SKM-1 treated with dmso at 0.1 percent for 144 hours (cell line): Measurements from ENCODE around the gene CLIC4.
"Not testable (repeated sequence)": the region's sequence is repeated elsewhere in the genome, so short reads cannot be mapped to it uniquely, and the experiment has no call there.

Experiments
- DNase-seq: peaks from one replicate; lab custom pipeline; 2025; ENCODE audit not compliant: unreplicated experiment; lab: John Stamatoyannopoulos, UW

The CLIC4 gene

DNA sequence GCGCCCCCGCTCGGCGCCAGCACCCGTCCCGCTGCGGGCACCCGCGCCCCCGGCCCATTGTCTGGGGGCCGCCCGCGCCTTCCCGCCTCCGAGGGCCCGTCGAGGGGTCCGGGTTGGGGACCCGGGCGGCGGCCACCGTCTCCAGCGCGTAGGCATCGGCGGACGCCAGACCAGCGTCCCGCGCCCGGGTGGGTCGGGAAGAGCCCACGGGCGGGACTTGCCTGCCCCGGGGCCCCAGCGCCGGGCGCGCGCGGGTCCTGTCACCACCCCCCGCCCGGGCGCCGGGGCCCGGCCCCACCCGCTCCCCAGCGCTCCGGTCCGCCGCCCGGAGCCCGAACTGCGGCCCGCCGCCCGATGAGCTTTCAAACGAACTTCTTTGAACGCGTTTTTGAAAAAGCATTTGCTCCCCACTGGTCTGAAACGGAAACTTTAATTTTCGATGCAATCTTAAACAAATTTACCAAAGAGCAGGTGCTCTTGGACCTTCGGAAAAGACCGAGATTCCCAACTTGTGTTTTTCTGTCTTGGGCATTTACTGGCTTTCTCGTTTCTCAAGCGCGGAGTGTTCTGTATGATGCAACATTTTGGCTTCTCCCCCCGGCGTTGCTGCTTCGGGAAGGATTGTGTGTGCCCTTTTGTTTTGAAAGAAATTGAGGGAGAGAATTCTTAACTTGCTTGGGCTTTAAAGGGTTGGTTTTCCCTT is 615 bp downstream of the CLIC4 start:
- peak; percentile 49 for DNase-seq

DNA sequence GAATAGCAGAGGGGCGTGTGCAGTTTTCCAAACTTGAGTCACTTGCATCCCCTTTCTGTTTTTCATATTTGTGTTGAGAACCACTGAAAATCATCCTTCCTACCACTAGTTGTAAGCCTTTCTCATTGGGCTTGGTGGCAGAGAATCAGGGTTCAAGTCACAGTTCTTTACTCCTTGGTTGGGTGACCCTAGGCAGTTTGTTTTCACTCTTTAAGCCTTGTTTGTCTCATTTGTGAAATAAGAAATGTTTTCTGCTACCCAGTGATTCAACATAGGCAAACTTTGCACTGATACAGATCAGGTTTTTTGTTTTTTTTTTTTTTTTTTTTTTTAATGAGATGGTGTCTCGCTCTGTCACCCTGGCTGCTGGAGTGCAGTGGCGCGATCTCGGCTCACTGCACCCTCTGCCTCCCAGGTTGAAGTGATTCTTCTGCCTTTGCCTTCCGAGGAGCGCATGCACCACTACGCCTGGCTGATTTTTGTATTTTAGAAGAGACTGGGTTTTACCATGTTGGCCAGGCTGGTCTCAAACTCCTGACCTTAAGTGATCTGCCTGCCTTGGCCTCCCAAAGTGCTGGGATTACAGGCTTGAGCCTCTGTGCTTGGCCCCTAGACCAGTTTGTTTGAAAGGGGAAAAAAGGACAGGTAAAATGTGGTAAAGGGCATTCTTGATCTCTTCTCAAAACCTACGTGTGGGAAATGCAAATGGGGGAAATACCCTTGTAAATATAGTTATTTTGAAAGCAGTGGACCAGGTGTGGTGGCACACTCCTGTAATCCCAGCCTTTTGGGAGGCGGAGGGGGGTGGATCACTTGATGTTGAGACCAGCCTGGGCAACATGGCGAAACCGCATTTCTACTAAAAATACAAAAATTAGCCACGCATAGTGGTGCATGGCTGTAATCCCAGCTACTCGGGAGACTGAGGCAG is 3.2 kb downstream of the CLIC4 start:
- no peak for DNase-seq

DNA sequence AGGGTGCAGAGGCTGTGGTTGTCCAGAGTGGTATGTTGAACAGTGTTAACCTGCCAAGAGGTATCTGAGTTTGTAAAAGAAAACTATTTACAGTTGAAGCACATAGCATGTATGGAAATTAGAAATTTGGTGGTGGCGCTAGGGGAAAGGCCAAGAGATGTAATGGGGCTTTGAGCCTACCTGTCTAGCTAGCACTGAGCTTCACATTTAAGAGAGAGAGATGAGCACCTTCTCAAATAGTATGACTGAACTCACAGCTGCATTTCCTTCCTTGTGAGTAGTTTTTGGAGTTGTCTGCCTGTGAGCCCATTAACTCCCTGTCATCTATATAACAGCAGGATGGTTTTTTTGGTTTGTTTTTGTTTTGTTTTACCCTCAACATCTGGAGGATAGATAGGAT is 4.0 kb downstream of the CLIC4 start:
- DNase-seq, result no peak

DNA sequence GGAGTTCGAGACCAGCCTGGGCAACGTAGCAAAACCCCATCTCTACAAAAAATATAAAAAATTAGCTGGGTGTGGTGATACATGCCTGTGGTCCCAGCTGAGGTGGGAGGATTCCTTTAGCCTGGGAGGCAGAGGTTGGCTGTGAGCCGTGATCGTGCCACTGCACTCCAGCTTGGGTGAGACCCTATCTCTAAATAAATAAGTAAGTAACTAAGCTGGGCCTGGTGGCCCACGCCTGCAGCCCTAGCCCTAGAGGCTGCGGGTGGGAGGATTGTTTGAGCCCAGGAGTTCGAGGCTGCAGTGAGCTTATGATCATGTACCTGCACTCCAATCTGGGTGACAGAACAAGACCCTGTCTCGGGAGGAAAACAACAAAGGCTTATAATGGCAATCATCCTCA is 4.6 kb downstream of the CLIC4 start:
- DNase-seq, result no peak

DNA sequence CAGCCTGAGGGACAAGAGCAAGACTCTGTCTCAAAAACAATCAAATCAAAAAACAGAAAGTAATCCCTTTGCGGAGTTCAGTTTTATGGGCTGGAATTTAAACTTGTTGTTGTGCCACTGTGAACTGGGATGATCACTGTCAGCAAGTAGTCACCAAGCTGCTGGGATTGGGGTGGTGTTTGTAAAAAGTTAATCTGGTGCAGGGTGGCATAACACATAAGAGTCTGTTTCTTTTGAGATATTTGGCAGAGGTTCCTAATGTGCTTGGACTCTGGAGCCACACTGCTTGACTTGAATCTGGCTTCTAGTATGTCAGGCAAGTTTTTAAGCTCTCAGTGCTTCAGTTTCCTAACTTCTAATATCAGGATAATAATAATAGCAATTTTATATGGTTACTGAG is 6.6 kb downstream of the CLIC4 start:
- DNase-seq, result no peak

DNA sequence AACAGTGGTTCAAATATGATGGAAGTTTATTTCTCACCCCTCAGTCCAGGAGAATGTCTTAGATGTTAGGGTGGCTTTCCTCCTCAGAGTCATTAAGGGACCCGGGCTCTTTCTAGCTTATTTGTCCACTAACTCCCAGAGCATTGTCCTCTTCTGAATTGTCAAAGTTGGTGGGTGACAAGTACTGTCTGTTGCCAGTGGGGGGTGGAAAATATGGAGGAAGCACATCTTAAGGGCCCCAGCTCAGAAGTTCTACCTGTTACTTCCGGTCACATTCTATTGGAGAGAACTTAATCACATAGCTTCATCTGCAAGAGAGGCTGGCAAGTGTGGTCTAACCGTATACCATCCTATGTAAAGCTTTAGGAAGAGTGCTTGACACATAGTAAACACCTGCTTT is 7.1 kb downstream of the CLIC4 start:
- DNase-seq, result no peak

DNA sequence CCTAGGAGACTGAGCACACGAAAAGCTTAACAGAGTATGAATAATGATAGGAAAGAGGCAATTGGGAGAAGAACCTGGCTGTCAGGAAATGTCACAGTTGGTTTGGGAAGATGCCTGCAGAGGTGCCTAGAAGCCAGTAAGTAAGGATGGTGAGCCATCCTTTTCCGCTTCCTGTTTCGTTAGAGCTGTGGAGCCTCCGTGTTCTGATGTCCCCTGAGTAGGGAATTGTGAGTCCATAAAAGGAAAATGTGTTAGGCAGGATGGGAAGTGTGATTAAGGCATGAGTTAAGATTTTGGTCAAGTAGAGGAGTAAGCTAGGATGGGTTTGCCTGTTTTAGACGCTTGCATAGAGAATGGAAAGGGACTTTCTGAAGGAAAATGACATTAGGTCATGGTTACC is 9.0 kb downstream of the CLIC4 start:
- DNase-seq, result no peak

DNA sequence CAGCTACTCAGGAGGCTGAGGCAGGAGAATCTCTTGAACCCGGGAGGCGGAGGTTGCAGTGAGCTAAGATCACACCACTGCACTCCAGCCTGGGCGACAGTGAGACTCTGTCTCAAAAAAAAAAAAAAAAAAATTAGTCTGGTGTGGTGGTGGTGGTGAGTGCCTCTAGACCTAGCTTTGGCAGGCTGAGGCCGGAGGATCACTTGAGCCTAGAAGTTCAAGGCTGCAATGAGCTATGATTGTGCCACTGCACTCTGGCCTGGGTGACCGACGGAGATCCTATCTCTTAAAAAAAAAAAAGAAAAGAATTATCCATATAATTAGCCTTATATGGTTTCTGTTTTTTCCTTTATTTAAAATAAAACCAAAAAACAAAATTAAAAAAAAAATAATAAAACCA is 10.1 kb downstream of the CLIC4 start:
- not testable (repeated sequence) for DNase-seq

DNA sequence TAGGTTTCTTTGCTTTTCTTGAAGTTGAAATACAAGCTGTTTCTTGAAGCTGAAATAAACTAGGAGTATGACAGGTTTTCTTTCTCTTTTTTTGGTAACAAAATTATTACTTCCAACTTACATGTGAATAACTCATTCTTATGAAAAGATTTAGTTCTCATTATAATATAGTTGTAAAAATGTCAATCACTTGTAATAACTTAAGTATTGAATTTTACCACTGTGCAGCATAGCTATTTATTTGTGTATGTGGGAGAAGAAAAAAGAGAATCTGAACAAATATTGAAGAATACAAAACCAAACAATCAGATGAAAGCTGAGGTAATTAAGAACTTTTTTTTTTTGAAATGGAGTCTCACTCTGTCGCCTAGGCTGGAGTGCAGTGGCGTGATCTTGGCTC is 11.1 kb downstream of the CLIC4 start:
- no peak for DNase-seq

DNA sequence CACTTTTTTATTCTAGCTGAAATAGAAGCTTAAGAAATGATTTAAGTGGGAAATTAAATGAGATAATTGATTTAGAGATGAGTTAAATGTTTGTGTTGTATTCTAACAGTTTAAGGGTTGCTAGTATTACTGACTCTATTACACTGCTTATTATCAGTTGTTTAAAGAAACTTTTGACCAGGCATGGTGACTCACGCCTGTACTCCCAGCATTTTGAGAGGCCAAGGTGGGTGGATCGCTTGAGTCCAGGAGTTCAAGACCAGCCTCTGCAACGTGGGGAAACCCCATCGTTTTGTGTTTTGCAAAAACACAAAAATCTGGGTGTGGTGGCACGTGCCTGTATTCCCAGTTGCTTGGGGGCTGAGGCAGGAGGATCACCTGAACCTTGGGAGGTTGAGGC is 14.2 kb downstream of the CLIC4 start:
- DNase-seq, result no peak

DNA sequence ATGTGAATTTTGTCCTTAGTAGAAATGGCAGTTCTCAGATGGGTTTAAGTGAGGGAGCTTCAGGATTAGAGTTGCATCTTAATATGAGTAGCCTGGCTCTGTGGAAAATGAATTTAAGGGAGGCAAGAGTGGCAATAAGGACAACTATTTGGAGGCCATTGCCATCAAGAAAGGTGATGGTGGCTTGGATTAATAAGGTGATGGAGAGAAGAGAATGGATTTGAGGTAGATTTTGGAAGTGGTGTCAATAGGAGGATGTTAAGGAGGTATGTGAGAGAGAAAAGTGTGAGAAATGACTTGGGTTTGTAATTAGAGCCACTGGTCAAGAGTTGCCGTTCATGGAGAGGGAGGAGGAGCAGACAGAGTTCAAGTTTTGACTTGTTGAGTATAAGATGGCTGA is 16.3 kb downstream of the CLIC4 start:
- DNase-seq, result no peak

DNA sequence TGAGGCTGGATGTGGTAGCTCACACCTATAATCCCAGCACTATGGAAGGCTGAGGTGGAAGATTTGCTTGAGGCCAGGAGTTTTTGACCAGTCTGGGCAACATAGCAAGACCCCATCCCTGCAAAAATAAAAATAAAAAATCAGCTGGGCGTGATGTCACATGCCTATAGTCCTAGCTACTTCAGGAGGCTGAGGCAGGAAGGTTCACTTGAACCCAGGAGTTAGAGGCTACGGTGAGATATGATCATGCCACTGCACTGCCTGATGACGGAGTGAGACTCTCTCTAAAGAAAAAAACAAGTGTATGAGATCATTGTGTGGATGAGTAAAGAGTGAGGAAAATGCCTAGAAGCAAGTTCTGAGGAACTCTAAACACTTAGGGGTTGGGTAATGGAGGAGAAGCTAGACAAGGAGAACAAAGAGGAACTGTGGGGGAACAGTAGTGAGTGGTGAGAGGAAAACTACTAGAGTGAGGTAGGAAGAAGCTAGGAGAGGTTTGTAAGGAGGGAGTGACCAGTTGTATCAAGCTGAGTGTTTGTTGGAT is 17.0 kb downstream of the CLIC4 start:
- peak; percentile 86 for DNase-seq

DNA sequence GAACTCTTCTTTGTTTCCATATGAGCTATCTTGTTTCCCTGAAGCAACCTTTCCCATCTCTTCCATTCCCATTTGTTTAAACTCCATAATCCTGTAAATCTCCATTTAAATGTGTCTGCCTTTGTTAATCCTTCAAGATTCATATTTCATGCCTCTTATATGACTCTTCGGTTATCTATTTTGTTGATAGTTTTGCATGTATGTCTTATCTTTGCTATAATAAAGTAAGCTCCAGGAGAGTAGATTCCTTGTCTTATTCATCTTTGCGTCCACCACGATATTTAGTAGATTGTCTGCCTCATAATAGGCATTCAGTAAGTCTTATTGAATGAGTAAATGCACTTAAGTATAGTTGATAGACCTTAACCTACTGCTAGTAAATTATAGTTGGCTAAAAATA is 18.4 kb downstream of the CLIC4 start:
- DNase-seq, result no peak

DNA sequence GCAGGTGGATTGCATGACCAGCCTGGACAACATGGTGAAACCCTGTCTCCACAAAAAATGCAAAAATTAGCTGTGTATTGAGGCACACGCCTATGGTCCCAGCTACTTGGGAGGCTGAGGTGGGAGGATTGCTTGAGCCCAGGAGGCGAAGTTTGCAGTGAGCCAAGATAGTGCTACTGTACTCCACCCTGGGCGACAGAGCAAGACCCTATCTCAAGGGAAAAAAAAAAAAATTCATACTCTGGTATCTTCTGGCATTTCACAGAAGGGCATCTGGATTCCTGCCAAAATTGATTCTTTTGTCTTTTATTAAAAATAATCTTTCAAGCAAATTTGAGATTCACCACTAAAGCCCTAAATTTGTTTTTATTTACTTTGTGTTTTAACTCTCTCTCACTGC is 19.2 kb downstream of the CLIC4 start:
- no peak for DNase-seq

DNA sequence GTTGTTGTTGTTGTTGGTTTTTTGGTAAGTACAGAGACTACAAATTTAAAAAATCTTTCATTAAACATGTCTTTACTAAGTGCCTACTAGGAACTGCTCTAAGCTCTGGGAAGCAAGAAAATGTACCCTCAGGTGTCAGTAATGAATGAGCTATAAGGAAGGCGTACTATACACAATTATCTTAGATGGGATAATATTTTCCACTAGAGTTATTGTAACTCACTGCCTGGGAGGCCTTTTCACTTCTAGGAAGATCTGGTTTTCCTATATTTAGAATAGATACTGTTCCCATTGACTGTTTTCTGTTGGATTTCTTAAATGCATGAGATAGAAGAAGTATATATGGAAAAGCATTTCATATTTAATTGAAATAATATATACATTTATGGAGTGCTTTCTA is 19.6 kb downstream of the CLIC4 start:
- no peak for DNase-seq

DNA sequence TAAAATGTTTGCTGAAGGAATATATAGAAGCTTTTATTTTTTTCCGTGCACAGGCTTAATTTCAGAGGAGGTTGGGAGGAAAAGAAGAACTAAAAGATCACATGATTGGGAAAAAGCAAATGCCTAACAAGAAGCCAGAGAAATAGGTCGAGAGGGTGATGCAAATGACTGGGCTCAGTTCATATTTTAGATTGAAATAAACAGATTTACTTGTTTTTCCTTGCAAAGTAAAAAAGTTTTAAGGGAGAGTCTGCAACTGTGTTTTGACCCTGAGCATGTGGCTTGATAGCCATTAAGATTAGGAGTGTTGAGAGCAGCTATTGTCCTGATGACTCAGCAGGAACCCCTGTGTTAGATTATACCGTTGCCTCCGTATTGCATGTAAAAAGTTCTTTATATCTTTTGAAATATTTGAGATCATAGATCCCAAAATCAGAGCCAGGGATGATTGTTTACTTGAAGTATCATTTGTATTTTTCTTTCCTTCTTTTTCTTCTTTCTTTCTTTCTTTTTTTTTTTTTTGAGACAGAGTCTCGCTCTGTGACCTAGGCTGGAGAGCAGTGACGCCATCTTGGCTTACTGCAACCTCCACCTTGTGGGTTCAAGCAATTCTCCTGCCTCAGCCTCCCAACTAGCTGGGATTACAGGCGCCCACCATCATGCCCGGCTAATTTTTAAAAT is 20.2 kb downstream of the CLIC4 start:
- DNase-seq, result no peak

DNA sequence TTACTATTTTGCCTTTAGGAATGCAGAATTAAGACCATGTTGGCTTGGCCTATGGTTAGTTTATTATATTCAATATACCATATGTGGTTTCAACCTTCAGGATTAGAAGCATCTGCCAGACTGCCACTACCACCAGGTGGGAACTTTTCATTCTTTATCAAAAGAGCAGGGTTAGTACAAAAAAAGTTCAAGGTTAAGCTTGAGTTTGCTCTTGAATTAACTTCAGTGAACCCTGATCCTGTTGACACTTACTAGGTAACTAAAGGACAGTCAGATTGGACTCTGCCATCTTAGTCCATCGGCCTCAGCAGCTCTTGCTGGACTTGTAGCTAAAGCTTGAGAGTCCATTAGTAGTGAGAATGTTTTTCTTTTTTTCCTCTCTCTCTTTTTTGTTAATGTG is 22.1 kb downstream of the CLIC4 start:
- no peak for DNase-seq

DNA sequence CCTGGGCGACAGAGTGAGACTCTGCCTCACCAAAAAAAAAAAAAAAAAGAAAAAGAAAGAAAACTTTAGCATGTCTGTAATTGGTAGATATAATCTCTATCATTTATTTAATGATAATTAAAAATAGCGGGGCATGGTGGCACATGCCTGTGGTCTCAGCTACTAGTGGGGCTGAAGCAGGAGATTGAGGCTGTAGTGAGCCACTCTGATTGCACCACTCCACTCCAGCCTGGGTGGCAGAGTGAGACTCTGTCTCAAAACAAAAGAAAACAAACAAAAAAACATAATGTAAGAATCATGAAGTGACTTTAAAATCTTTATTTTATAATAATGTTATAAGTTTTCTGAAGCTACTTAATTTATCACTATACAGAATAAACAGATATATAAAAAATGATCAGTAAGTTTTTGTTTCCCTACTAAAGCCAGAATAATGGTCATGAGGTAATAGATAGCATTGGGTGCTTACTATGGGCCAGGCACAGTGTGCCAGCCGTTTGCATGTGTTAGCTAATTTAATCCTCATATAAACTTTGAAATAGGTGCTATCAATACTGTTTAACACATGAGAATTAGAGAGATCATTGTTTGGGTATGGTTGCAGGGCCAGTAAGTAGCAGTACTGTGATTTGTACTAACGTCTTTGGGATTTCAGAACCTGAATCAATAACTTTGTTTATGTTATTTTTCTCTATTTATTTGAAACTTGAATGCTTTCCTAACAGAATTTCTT is 23.8 kb downstream of the CLIC4 start:
- DNase-seq, result no peak

DNA sequence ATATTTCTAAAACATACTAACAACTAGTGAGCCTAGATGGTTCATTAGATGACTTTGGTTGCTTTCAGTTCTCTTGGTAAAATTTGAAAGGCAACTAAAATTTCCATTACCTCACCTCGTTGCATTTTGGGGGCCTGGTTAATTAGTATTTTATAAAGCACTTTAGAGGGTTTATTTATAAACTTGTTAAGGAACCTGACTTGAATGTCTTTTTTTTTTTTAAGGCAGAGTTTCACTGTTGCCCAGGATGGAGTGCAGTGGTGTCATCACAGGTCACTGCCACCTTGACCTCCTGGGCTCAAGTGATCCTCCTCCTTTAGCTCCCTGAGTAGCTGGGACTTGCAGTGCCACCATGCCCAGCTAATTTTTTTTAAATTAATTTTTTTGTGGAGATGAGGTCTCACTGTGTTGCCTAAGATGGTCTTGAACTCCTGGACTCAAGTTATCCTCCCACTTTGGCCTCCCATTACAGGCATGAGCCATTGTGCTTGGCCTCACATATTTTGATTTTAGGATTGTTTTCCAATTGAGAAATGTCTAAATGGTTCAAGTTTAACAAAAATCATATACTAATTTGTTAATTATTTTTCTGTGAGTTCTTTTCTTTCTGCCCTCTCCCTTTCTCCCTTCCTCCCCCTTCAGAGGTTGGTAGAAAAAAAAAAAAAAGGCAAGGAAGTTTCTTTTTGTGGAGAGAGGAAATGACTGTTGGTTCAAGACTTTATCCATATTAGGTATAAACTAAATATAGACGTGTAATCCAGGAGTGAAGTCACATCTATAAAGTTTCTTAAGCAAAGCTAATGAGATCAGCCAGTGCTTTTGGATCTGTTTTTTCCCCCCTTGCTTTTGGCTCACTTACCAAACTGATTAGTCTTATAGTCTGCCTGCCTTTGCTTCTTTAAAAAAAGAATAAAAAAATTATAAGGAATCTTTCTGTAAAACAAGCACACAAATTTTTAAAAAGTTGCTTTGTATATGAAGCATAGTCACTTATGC is 24.7 kb downstream of the CLIC4 start:
- no peak for DNase-seq

DNA sequence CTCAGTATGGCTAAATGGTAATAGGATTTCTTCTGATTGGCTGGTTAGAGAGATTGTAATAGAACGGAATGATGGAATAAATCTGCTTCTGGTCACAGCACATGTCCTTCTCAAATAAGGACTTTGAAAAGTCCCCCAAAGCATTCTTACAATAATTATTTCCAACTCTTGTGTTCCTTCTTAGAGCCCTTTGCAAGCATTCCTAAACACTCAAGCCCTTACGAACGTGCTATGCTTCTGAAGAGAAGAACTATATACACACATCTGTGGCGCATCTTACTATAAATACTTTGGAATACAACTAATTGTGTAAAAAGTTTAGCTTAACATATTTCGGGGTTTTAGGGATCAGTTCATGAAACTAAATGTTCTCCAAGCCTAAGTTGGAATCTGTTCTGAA is 25.6 kb downstream of the CLIC4 start:
- no peak for DNase-seq
